Activated naive CD4-positive, alpha-beta T cell treated with anti-CD3 and anti-CD28 coated beads, Interleukin-2, amount 10 ng/mL, durations not matched to agents 7 days and 5 days (primary cell): ENCODE results near the gene PPP1R26.
"Not testable (repeated sequence)": the region's sequence is repeated elsewhere in the genome, so short reads cannot be mapped to it uniquely, and the experiment has no call there.

Experiments
- CTCF ChIA-PET: fragments of 350-600 bp; sonication (Branson Sonifier 250); formaldehyde crosslinking; loops from one replicate; lab custom pipeline; 2021; ENCODE audit warnings: antibody characterized with exemption; lab: Charles Lee
- DNase-seq: peaks from one replicate; pipeline ENCODE4 v3.0.0-alpha.2; 2020
- H3K27ac Mint-ChIP-seq: one replicate; pipeline ENCODE4 v1.8.0; 2021; ENCODE audit warnings: mild to moderate bottlenecking, moderate library complexity, mixed read lengths
- H3K27me3 Mint-ChIP-seq: one replicate; pipeline ENCODE4 v1.8.0; 2021; ENCODE audit warnings: mild to moderate bottlenecking, mixed read lengths
- H3K36me3 Mint-ChIP-seq: one replicate; pipeline ENCODE4 v1.8.0; 2021; ENCODE audit warnings: mixed read lengths
- H3K4me1 Mint-ChIP-seq: one replicate; pipeline ENCODE4 v1.8.0; 2021; ENCODE audit warnings: mixed read lengths
- H3K4me3 Mint-ChIP-seq: one replicate; pipeline ENCODE4 v1.8.0; 2021; ENCODE audit warnings: mild to moderate bottlenecking, moderate library complexity, mixed read lengths
- H3K9me3 Mint-ChIP-seq: one replicate; pipeline ENCODE4 v1.8.0; 2021; ENCODE audit warnings: mixed read lengths

PPP1R26 gene, protein sequence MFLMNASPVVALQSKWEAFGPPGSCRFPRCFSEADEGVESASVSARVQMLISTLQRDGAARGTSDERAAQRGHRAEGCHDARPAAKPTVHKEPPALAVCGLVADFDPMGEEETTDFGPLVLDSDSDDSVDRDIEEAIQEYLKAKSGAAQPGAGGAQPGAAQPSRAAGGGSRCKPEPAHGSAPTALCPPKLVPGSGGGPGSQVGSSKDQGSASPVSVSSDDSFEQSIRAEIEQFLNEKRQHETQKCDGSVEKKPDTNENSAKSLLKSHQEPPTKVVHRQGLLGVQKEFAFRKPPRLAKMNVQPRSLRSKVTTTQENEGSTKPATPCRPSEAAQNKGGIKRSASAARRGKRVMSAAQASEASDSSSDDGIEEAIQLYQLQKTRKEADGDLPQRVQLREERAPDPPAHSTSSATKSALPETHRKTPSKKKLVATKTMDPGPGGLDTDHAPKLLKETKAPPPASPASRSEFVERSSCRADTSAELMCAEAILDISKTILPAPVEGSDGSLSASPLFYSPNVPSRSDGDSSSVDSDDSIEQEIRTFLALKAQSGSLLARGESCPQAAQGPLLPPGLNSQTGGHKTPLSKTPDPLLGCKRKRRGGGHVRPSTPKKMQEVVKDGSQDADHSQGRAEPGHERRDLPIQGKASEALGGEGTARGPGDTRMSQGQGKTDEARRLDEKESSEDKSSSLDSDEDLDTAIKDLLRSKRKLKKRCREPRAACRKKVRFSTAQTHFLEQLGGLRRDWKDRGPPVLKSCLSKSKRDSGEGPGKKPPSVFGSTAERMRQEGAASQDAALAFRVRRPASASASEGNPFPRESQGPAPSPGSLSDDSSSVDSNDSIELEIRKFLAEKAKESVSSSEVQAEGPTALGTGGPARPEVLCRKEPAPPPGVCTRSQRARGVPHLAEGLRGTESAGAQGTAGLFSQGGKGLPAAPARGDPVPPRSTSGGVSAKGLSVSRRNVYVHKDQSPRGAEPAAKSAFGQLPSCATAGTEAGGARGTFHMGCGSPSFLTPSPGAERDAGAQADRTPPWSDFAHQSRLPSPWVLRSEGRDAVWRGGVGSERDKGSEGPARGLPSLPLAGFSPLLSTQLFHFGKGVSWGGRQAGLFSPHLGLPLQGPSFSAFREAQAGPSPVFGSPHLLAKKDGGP (N-terminal part only)

DNA sequence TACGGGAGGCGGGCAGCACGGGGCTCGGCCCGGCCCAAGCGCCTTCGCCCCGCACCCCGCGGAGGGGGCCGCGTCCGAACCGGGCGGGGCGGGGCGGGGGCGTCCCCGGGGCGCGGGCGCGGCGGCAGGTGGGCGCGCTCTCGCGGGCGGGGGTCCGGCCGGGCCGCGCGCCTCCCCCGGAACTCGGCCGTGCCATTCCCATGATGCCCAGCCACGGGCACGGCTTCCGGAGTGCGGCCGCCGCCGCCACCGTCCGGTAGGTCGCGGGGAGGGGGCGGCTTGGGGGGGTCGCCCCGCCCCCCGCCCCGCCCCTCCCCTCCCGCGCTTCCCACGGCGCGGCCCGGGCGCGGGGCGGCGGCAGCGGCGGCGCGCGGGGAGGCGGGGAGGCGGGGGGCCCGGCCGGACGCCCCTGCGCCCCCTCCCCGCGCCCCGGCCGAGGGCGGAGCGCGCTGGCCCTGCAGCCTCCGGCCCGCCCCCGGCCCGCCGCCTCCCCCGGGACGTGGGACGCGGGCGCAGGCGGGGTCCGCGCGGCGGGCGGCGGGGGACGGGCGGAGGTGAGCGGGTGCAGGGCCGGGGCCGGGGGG lies at the start of gene PPP1R26:
PPP1R26 (plus strand) TSS at position 314 of the 584 bp plus-strand sequence. CDS start 4,729 bp downstream, outside the sequence.
- DNase-seq: no peak
- Mint-ChIP-seq H3K4me1 (peaks cover 8% of the 10 kb centered on the region), H3K27me3 (peaks cover 78% of the 10 kb centered on the region), H3K27ac (no peak within 1 kb of the TSS), H3K36me3 (no peaks in the 10 kb centered on the region), H3K4me3 (peak within 1 kb of the TSS; percentile 67), H3K9me3 (no peaks in the 10 kb centered on the region)
- CTCF ChIA-PET: no interaction called here

DNA sequence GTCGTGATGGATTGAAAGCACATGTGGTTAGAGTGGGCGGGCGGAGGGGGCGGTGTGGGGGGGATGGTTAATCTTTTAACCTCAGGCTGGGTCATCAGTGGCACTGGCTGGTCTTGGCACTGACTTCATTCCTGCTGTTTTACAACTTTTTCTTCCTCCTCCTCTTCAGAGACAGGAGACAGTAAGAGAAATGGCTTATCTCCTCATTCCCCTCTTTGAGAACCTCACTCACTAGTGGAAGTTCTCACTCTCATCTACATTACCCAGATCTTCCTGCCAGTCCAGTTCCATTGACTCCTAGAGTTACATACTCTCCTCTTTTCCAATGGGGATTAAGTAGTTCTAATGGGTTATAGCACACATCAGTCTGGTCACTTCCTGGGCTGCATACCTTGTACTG lies 42.3 kb upstream of the PPP1R26 start:
- H3K27me3 Mint-ChIP-seq: peaks cover 3% of the 10 kb centered on the region
- DNase-seq: no peak
- no peaks in the 10 kb centered on the region for H3K36me3 Mint-ChIP-seq
- peaks cover 3% of the 10 kb centered on the region for H3K9me3 Mint-ChIP-seq
- no peaks in the 10 kb centered on the region for H3K4me1 Mint-ChIP-seq
- CTCF ChIA-PET: no interaction called here
- no peak overlapping the region for H3K27ac Mint-ChIP-seq
- H3K4me3 Mint-ChIP-seq: no peak overlapping the region

DNA sequence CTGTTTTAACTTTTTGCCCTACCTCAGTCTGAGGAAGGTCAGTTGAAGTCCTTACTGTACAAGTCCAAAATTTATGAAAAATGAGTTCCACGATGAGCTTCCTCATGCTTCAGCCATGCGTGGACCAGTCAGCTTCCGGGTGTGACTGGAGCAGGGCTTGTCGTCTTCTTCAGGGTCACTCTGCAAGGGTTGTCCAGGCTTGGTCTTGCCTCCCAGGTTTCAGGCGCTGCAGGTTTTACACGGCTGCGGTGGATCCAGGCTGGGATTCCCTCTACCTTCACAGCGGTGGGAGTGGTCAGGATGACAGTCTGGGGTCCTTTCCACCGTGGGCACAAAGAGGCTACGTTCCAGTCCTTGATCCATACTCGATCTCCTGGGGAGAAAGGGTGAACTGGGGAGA lies 41.9 kb upstream of the PPP1R26 start:
- CTCF ChIA-PET, H3K4me3 Mint-ChIP-seq, H3K9me3 Mint-ChIP-seq, H3K4me1 Mint-ChIP-seq, H3K27ac Mint-ChIP-seq, H3K36me3 Mint-ChIP-seq, H3K27me3 Mint-ChIP-seq, DNase-seq: not testable (repeated sequence)

DNA sequence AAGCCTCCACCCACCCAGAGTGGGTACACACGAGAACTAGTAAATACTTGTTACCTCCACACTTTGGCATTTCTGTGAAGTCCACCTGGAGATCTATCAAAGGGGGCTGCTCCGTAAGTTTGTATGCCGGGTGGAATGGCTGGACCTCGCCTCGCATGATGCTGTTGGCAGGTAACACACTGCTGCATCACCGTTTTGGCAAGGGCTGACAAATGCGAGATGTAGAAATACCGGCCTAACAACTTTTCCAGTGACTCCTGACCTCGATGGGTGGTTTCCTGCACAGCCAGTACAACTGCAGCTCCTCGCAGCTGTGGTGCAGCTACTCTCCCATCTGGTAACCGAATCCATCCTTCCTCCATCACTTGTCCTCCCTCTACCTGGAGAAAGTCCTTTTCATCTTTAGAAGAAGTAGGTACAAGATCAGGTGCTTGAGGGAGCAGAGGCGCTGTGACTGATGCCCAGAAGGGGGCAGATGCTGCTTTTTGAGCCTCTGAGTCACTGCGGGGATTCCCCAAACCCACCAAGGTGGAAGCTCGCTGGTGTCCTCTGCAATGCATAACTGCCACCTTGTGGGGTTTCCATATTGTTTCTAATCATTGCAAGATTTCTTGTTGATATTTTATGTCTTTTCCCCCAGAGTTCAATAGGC lies 40.9 kb upstream of the PPP1R26 start:
- CTCF ChIA-PET, H3K27ac Mint-ChIP-seq, H3K27me3 Mint-ChIP-seq, H3K9me3 Mint-ChIP-seq, H3K36me3 Mint-ChIP-seq, H3K4me1 Mint-ChIP-seq, H3K4me3 Mint-ChIP-seq: not testable (repeated sequence)
- peak; percentile 24 for DNase-seq

DNA sequence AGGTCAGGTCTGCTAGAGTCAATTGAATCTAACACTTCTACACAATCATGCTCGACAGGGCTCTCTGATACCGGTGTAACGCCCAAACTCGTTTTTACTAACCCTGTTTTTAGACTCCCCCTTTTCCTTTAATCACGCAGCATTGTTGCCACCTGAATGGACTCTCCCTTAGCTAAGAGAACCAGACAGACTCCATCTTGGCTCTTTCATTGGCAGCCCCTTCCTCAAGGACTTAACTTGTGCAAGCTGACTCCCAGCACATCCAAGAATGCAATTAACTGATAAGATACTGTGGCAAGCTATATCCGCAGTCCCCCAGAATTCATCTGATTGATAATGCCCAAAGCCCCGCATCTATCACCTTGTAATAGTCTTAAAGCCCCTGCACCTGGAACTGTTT lies 40.1 kb upstream of the PPP1R26 start:
- H3K36me3 Mint-ChIP-seq, CTCF ChIA-PET, DNase-seq, H3K27me3 Mint-ChIP-seq, H3K4me1 Mint-ChIP-seq, H3K4me3 Mint-ChIP-seq, H3K27ac Mint-ChIP-seq, H3K9me3 Mint-ChIP-seq: not testable (repeated sequence)

DNA sequence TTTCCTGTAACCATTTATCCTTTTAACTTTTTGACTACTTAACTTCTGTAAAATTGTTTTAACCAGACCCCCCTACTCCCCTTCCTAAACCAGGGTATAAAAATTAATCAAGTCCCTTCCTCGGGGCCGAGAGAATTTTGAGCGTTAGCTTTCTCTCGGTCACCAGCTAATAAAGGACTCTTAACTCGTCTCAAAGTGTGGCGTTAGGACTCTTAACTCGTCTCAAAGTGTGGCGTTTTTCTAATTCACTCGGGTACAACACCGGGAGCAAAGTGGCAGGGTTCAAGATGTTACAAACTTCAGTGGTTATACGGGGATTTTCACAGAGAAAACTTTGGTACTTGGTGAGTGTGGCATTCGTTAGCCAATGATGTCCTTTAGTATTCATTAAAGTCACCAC lies 39.7 kb upstream of the PPP1R26 start:
- Mint-ChIP-seq H3K36me3 (no peaks in the 10 kb centered on the region), H3K4me1 (no peaks in the 10 kb centered on the region), H3K27me3 (peaks cover 9% of the 10 kb centered on the region), H3K4me3 (no peak overlapping the region), H3K27ac (no peak overlapping the region), H3K9me3 (peaks cover 3% of the 10 kb centered on the region)
- CTCF ChIA-PET: no interaction called here
- no peak for DNase-seq

DNA sequence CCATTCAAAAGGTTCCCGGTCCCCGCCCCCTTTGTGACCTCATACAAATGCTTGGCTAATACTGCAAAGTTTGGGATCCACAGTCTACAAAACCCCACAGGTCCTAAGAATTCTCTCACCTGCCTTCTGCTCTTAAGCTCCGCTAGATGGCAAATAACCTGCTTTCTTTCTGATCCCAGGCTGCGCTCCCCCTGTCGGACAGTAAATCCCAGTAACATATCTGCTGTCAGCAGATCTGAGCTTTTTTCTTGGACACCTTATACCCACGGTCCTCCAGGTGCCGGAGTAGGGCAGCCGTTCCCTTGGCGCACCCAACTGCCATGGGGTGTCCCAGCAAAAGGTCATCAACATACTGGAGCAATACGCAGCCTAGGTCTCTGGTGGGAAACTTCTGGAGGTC lies 39.0 kb upstream of the PPP1R26 start:
- H3K36me3 Mint-ChIP-seq: no peaks in the 10 kb centered on the region
- peaks cover 3% of the 10 kb centered on the region for H3K9me3 Mint-ChIP-seq
- H3K27me3 Mint-ChIP-seq: peaks cover 9% of the 10 kb centered on the region
- no peak for DNase-seq
- no peak overlapping the region for H3K27ac Mint-ChIP-seq
- no peak overlapping the region for H3K4me3 Mint-ChIP-seq
- CTCF ChIA-PET: no interaction called here
- H3K4me1 Mint-ChIP-seq: no peaks in the 10 kb centered on the region

DNA sequence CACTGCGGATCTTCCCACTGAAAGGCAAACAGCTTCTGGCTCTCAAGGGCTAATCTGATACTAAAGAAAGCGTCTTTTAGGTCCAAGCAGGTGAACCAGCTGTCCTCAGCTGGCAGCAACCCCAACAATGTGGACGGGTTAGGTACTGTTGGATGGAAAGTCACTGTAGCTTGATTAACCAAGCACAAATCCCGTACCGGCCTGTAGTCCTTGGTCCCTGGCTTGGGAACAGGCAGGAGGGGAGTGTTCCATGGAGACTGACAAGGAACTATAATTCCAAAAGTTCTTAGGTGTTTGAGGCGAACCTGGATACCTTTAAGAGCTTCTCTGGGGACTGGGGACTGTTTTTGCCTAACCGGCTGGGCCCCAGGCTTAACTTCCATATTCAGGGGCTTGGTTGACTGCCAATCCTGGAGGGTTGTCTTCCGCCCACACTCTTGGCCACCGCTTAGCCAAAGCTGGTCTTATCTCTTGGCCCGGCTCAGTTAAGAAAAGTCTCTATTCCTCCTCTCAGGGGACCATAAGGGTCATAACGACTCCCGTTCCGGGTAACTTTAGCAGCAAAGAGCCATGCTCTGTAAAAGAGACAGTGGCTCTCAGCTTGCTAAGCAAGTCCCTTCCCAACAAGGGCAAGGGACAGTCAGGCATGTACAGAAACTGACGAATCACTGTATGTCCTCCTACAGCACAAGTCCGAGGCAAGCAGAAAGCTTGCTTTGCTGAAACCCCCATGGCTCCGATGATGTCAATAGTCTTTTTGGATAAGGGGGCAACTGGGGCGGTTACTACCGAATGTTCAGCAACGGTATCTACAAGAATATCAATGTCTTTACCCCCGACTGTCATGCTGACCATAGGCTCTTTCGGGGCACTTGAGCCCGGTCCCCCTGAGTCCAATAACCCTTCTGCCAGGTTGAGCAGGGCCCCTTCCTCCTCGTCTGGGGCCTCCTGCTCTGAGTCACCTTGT lies 38.2 kb upstream of the PPP1R26 start:
- DNase-seq, H3K4me3 Mint-ChIP-seq, H3K36me3 Mint-ChIP-seq, H3K27ac Mint-ChIP-seq, H3K9me3 Mint-ChIP-seq, H3K4me1 Mint-ChIP-seq, H3K27me3 Mint-ChIP-seq, CTCF ChIA-PET: not testable (repeated sequence)

DNA sequence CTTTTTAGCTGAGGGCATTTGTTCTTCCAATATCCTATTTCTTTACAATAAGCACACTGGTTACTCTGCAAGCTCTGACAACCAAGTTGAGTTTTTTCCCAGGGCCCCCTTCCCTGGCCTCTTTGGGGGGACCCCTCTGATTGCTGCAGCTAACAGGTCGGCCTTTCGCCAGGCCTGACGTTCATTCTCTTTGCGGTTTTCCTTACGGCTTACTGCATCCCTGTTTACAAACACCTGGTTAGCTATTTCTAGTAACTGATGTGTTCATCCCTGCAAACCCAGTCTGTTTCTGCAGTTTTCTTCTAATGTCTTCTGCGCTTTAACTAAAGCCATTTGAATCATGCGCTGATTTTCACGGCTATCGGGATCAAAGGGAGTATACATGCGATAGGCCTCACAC lies 37.5 kb upstream of the PPP1R26 start:
- Mint-ChIP-seq H3K27me3 (peaks cover 9% of the 10 kb centered on the region), H3K4me3 (no peak overlapping the region), H3K36me3 (no peaks in the 10 kb centered on the region), H3K4me1 (no peaks in the 10 kb centered on the region), H3K27ac (no peak overlapping the region), H3K9me3 (no peaks in the 10 kb centered on the region)
- no peak for DNase-seq
- CTCF ChIA-PET: no interaction called here

DNA sequence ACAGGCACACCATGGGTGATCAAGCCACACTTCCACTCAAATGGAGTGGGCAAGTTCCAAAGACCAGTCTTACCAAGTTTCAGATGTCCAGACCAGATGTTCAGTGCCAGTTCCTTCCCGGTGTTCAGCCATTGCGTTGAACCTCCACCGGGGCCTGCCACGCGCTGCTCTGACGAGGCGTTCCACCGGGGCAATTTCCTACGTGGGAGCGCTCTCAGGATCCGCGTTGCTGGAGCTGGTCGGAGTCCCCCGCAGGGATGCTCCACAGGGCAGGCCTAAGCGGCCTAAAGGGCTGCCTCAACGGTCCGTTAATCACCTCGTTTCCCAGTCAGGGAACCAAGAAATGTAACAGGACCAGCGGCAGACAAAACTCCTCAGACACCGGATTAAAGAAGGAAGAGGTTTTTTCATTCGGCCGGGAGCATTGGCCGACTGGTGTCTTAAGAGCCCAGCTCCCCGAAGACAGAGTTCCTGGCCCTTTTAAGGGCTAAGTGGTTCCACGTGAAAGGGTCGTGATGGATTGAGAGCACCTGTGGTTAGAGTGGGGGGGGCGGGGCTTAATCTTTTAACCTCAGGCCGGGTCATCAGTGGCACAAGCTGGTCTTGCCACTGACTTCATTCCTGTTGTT lies 35.7 kb upstream of the PPP1R26 start:
- Mint-ChIP-seq H3K4me3 (no peak overlapping the region), H3K36me3 (no peaks in the 10 kb centered on the region), H3K27me3 (peaks cover 6% of the 10 kb centered on the region), H3K9me3 (no peaks in the 10 kb centered on the region), H3K4me1 (no peaks in the 10 kb centered on the region), H3K27ac (no peak overlapping the region)
- DNase-seq: no peak
- CTCF ChIA-PET: no interaction called here

DNA sequence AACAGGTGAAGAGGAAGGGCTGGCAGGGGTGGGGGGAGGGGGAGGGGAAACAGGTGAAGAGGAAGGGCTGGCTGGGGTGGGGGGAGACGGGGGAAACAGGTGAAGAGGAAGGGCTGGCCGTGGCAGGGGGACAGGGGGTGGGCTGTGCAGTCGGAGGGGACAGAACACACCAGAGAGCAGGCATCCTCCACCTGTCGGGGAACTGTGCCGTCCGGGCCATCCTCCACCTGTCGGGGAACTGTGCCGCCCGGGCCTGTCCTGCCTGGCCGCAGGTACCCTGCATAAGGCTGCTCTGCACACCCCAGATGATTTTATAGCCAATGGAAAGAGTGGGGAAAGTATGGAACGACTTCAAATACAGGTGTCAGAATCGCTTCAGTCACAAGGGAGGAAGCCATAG lies 32.5 kb upstream of the PPP1R26 start:
- DNase-seq: no peak
- Mint-ChIP-seq H3K27ac (no peak overlapping the region), H3K9me3 (no peaks in the 10 kb centered on the region), H3K36me3 (no peaks in the 10 kb centered on the region), H3K4me1 (no peaks in the 10 kb centered on the region), H3K27me3 (peaks cover 6% of the 10 kb centered on the region), H3K4me3 (no peak overlapping the region)
- CTCF ChIA-PET: no interaction called here

DNA sequence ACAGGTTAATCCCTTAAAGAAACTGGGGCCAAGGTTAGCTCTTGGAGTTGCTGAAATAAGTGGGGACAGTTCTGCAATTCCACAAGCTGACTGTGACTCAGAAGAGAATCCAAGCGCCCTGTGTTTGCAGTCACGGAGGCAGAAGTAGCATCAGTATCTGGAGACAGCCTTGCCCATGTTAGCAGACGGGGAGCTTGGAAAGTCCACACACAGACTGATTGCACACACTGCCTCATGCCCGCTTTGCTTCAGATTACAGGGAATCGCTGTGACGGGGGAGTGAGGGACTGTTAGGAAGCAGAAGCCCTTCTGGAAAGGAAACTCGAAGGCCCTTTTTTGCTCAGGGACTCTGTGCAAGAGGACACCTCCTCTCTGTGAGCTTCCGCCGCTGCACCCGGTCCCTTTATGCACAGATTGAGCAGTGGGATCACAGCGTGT lies 30.9 kb upstream of the PPP1R26 start:
- H3K27me3 Mint-ChIP-seq: peaks cover 3% of the 10 kb centered on the region
- H3K4me3 Mint-ChIP-seq: no peak overlapping the region
- CTCF ChIA-PET: no interaction called here
- no peaks in the 10 kb centered on the region for H3K9me3 Mint-ChIP-seq
- DNase-seq: no peak
- H3K36me3 Mint-ChIP-seq: no peaks in the 10 kb centered on the region
- no peak overlapping the region for H3K27ac Mint-ChIP-seq
- H3K4me1 Mint-ChIP-seq: no peaks in the 10 kb centered on the region

DNA sequence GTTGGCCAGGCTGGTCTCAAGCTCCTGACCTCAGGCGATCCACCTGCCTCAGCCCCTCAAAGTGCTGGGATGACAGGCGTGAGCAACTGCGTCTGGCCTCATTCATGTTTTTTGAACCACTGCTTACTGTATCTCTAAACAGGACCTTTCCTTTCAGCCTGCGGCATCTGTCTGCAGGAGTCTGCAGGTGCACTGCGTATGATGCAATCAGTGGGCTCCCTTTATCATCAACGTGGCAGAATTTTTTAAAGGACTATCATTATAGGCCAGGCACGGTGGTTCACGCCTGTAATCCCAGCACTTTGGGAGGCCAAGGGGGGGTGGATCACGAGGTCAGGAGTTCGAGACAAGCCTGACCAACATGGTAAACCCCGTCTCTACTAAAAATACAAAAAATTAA lies 30.1 kb upstream of the PPP1R26 start:
- H3K4me3 Mint-ChIP-seq, H3K36me3 Mint-ChIP-seq, H3K27me3 Mint-ChIP-seq, H3K9me3 Mint-ChIP-seq, CTCF ChIA-PET, H3K27ac Mint-ChIP-seq, DNase-seq, H3K4me1 Mint-ChIP-seq: not testable (repeated sequence)
